ENCODE data around the gene MCTP2.

MCTP2 gene

GRCh38 chr15:94404733-94405283, 173.4 kb downstream of the MCTP2 start:
- intact Hi-C loops (cut with DNase I) = no loop called here
- no peak for DNase-seq

DNA sequence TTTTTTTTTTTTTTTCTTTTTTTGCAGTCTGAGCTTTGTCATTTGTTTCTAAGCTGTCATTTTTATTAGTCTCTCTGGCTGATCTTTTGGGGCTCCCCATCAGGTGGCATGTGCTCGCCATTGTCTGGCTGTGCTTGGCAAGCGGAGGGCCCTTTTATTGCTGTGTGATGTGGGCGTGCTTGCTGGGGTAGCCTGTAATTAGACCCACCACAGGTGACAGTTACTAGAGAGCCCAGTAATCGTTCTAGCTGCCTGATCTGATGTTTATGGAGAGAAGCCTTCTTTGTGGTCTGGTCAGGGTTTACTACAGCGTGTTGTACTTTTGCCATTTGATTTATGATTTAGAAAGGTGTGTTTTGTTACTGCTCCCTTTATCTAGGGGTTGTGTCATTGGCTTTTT, 179.9 kb downstream of the MCTP2 start:
- DNase-seq = no peak

GRCh38 chr15:94411846-94412245, 180.5 kb downstream of the MCTP2 start:
- no peak for DNase-seq

More for the DNA sequence above, 179.9 kb downstream of the MCTP2 start:
- intact Hi-C loops (cut with DNase I) = no loop called here

GRCh38 chr15:94412979-94413746, 181.8 kb downstream of the MCTP2 start:
- intact Hi-C loops (cut with DNase I) = no loop called here
- DNase-seq = no peak

More at GRCh38 chr15:94411846-94412245, 180.5 kb downstream of the MCTP2 start:
- intact Hi-C loops (cut with DNase I) = no loop called here

DNA sequence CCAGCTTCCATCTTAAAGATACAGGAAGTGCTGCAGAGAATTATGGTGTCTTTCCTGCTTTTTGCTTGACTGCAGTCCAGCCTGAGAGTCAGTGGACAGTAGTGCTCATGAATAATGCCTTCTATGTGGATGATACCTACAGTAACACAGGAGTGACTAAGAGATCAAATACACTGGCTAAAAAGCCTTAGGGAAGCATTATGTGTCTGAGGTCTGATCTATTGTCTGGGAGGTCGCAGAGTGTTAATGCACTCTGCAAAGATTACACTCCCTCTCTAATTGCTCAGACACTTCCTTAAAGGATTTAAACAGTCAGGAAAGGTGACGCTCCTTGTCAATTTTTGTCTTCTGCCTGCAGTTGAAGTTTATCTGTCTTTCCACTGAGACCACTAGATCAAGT, 183.6 kb downstream of the MCTP2 start:
- no peak for DNase-seq
- intact Hi-C loops (cut with DNase I) = no loop called here

DNA sequence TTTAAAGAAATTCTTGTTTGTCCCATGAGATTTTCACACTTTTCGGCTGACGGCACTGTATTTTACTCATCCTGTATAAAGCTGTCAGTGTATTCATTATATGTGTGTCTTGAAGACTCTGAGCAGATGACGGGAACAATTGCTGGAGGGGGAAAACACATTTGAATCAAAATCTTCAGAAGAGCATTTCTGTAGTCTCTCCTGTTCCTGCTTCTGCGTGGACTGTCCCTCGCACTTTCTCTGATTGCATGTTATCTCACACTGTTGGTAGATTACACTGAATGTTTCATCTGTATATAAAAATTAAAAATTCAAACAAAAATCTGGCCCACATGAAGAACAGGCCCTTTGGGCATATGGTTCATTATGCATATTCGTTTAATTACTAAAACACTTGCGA, 184.9 kb downstream of the MCTP2 start:
- intact Hi-C loops (cut with DNase I) = no loop called here
- DNase-seq = no peak

- intact Hi-C loops (cut with DNase I) = no loop called here
- DNase-seq = no peak
Measured at GRCh38 chr15:94416820-94417219, 185.5 kb downstream of the MCTP2 start.

GRCh38 chr15:94417501-94418293, 186.3 kb downstream of the MCTP2 start:
- intact Hi-C loops (cut with DNase I) = no loop called here
- no peak for DNase-seq

GRCh38 chr15:94421706-94422105, 190.3 kb downstream of the MCTP2 start:
- intact Hi-C loops (cut with DNase I) = no loop called here
- DNase-seq = no peak

- intact Hi-C loops (cut with DNase I) = no loop called here
- DNase-seq = no peak
Measured at GRCh38 chr15:94432279-94432678, 200.9 kb downstream of the MCTP2 start.

- intact Hi-C loops (cut with DNase I) = no loop called here
- no peak for DNase-seq
Measured at GRCh38 chr15:94439158-94439557, 207.8 kb downstream of the MCTP2 start.

- intact Hi-C loops (cut with DNase I) = no loop called here
- no peak for DNase-seq
Measured at GRCh38 chr15:94441760-94442159, 210.4 kb downstream of the MCTP2 start.

DNA sequence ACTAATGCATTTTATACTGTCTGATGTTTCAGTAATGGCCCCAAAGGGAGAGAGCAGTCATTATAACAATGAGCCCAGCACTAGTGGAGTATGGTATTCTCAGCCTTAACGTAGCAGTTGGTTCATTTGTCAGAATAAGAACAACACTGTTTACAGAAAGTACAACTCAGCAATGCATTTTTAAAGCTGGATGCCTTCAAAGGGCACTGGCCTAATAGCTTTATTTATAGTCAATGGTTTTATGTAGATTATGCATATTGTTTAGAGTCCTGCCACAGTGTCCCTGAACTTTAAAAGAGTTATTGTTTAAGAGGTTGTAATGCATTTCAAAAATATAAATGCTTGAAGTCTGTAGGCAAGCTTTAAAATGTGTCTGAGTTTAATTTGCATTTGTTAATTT, 211.1 kb downstream of the MCTP2 start:
- DNase-seq = no peak
- intact Hi-C loops (cut with DNase I) = no loop called here

GRCh38 chr15:94443186-94443585, 211.8 kb downstream of the MCTP2 start:
- no peak for DNase-seq
- intact Hi-C loops (cut with DNase I) = no loop called here

DNA sequence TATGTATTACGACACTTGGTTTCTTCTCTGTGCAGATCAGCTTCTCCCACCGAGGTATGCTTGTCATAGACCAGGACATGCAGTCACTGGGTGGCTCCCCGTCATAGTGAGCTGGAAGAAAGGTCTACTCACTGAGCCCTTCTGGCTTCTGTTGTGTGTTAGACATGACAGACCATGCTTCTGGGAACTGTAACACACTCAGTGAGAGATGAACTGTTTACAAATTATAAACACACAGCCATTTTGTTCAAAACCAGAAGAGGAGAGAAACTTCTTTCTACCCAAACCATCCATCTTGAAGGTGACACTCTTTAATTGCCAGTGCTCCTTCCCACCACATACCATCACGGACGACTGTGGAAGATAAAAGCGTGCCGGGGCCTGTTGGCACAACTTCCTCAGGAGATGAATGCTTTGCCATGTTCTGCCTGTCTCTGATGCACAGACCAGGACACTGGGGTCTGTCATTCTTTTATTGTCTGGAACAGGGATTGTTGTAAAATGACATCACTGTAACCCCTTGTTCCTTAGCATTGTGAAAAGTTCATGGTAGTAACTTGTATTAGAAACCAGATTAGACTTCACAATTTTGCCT, 214.3 kb downstream of the MCTP2 start:
- no peak for DNase-seq
- intact Hi-C loops (cut with DNase I) = no loop called here

- intact Hi-C loops (cut with DNase I) = no loop called here
- DNase-seq = no peak
Measured at GRCh38 chr15:94446441-94446840, 215.1 kb downstream of the MCTP2 start.

DNA sequence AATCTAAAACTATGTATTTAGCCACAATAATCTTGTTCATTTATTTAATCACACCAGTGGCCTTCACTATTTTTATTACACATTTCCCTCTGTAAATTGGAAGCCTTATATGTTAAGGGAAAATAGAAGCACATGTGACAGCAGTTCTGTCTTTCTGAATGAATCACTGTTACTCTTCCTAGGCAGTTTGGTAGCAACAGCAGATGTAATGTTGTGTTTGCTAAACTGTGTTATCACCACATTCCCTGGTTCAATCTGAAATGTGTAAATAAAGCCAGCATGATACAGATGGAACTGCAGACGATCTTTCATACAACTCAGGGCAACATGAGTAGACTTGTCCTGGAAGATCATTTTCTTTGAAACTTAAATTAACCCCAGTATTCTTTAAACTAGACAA, 220.1 kb downstream of the MCTP2 start:
- DNase-seq = no peak
- intact Hi-C loops (cut with DNase I) = no loop called here

DNA sequence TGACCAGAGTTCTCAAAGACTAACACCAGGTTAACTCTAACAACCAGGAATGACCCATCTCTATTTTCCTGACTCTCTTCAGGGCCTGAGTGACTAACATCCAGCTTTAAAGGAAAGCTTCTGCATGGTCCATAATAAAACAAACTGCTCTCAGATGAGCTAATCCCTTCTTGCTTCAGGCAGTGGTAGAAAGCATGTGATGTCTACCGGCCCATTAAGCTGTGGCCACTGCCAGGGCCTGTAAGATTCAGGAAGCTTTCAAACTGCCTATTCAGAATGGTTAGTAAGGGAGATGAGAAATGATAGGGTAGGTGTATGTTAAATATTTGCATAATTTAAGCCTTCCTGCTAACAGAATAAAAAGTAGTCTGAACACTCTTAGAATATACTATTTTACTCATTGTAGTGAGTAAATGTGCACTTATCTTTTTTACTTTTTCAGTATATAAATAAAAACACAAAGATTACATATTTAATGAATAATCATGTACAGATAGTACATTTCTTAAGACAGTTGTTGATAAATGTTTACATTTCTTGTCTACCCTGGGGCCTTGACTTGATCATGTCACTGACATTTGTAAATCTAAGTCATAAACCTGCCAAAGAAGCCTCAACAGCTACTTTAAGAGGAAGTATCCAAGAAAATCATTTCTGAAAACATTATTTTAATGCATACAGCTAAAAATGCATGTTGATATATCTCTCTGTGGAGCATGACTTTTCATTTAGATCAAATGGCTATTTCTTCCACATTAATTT, 222.0 kb downstream of the MCTP2 start:
- intact Hi-C loops (cut with DNase I) = no loop called here
- DNase-seq = no peak

DNA sequence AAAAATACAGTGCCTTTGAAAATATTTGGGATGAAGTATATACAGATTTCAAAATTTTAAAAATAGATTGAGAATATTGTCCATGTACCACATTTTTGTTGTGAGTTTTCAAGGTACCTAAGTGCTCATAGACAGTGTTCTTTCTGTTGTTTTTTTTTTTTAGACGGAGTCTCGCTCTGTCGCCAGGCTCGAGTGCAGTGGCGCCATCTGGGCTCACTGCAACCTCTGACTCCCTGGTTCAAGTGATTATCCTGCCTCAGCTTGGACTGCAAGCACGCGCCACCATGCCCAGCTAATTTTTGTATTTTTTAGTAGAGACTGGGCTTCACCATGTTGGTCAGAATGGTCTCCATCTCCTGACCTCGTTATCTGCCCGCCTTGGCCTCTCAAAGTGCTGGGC, 223.9 kb downstream of the MCTP2 start:
- DNase-seq = no peak
- intact Hi-C loops (cut with DNase I) = no loop called here

Measured in head of caudate nucleus (tissue), 42 donors.